Adrenal gland (tissue), 12 donors: ENCODE data around the gene ENO1. TPM values are rescaled to one million over a fixed set of nuclear protein-coding genes. Genes with fewer than 3 reads are reported as not detected.

Source experiments
- DNase-seq, 7 donors: peaks; one replicate each; pipeline ENCODE4 v3.0.0-alpha.2; 2019 to 2020
- H3K27ac ChIP-seq, 5 donors: fragments of 200-600 bp; sonication (generic) in 4 of 5; 1 replicate in 3 of 5; 2 replicates in 2 of 5; pipeline versions ENCODE4 v1.5.1 to v1.8.0; 2016 to 2020; ENCODE audit warnings: mild to moderate bottlenecking in 1 of 5
- H3K27me3 ChIP-seq: fragments of 200-600 bp; 2 replicates; pipeline ENCODE4 v1.8.0; 2021
- H3K36me3 ChIP-seq, 2 donors: fragments of 200-600 bp; replicated peaks in 1 of 2; 1 replicate in 1 of 2; 2 replicates in 1 of 2; pipeline versions ENCODE4 v1.5.1 to v1.8.0; 2018 to 2022
- H3K4me1 ChIP-seq, 2 donors: fragments of 200-600 bp; replicated peaks in 1 of 2; 1 replicate in 1 of 2; 2 replicates in 1 of 2; pipeline versions ENCODE4 v1.5.1 to v1.8.0; 2018 to 2021
- H3K4me3 ChIP-seq, 4 donors: fragments of 200-600 bp; sonication (generic) in 3 of 4; one replicate each; pipeline ENCODE4 v1.5.1; 2016 to 2018
- H3K9me3 ChIP-seq, 3 donors: fragments of 200-600 bp; sonication (generic) in 1 of 3; replicated peaks in 1 of 3; 1 replicate in 2 of 3; 2 replicates in 1 of 3; pipeline versions ENCODE4 v1.5.1 to v1.8.0; 2016 to 2021
- CTCF ChIP-seq, 6 experiments: fragments of 450-650 bp in 4 of 6; fragments of 200-600 bp in 2 of 6; sonication (generic) in 1 of 6; IDR thresholded peaks; 1 replicate in 5 of 6; 2 replicates in 1 of 6; pipeline versions ENCODE4 v1.5.1 to v1.8.0; 2016 to 2021; ENCODE audit warnings: antibody characterized with exemption in 6 of 6, mild to moderate bottlenecking in 2 of 6, moderate library complexity in 1 of 6
- POLR2A ChIP-seq, 2 donors: fragments of 450-650 bp; IDR thresholded peaks; one replicate each; pipeline ENCODE4 v1.6.1; 2017; ENCODE audit warnings: antibody characterized with exemption in 2 of 2, mild to moderate bottlenecking in 2 of 2, moderate library complexity in 1 of 2
- WGBS, 4 donors: extraction: QIAGEN DNeasy Blood & Tissue Kit in 2 of 4; methylation state at CpG; one replicate each; pipeline versions ENCODE4 v1.1.5 to v1.1.7; 2013 to 2017; 5-methylcytosine and 5-hydroxymethylcytosine counted together
- intact Hi-C, 2 donors: fragments of 100-400 bp; cut with DNase I; formaldehyde crosslinking; loops; one replicate each; pipeline versions ENCODE4 v1.14.1 to v1.15.0; 2022 to 2023
- polyA plus RNA-seq, 3 donors: library from polyadenylated mRNA; stranded (reverse); fragments of 200-250 nt in 2 of 3; fragments of 350-450 nt in 1 of 3; fragmentation: Illumina TruSeq in 1 of 3; extraction: RNeasy Lipid Tissue Mini Kit (QIAGEN cat#74804) in 1 of 3; gene quantifications; one replicate each; pipeline ENCODE4 v1.2.3, GENCODE V29; 2013 to 2014
- total RNA-seq, 9 donors: library from RNA; depleted of rRNA in 4 of 9; stranded (reverse); fragments of >200 nt in 4 of 9; fragments of 120-200 nt in 1 of 9; fragmentation: NEBNext Ultra II Directional in 1 of 9; extraction: Animal tissue kit (Norgen Biotek cat#: 25700) in 1 of 9; gene quantifications; one replicate each; pipeline versions ENCODE4 v1.1.0 to v1.2.4, GENCODE V29; 2013 to 2023
- donor health status: healthy with polysubstance abuse.
- donor health status: Bipolar disorder and iron deficiency.
- donor health status: DM: yes; HTN: yes; CAD: no.
- donor health status: DM: no; HTN: no; CAD: no.
- donor health status: DM: no; HTN: no; CAD: no.
- donor health status: DM: yes; HTN: yes; CAD: no.

ENO1 gene
- total and polyA plus RNA-seq, 12 donors: 142 to 819 (median 581) TPM

DNA sequence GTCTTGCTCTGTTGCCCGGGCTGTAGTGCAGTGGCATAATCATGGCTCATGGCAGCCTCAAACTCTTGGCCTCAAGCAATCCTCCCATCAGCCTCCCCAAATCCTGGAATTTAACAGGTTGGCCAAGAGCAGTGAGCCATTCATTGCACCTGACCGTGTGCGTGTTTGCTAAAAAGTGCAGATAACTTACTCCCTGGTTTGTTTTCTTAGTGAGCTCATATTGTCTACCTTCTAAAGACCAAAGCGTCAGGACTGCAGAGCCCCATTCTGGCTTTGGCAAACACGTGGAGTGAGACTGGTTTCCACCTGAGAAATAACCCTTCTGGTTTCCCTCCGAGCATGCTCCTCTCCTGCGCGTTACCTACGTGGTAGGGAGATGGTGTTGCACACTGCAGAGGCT is 35.0 kb upstream of the ENO1 start:
- intact Hi-C loops: no loop called here

GRCh38 chr1:8911416-8912309 is 33.2 kb upstream of the ENO1 start:
- Histone ChIP-seq H3K27ac (no peak overlapping the region), H3K4me1 (no peaks in the 10 kb centered on the region), H3K9me3 (no peaks in the 10 kb centered on the region), H3K4me3 (no peak overlapping the region), H3K27me3 (no peaks in the 10 kb centered on the region), H3K36me3 (no peaks in the 10 kb centered on the region)
- TF ChIP-seq CTCF (IDR thresholded peaks at IDR 0.05): no peak
- no peak for TF ChIP-seq POLR2A (IDR thresholded peaks at IDR 0.05)
- intact Hi-C loops: no loop called here
- no peak for DNase-seq
- 84 to 91% (median 88%) methylated on average over 6 to 16 of the region's 17 CpGs for whole genome bisulfite sequencing, 4 donors

More for the DNA sequence above, 35.0 kb upstream of the ENO1 start:
- Histone ChIP-seq H3K36me3 (no peaks in the 10 kb centered on the region), H3K27ac (no peak overlapping the region), H3K27me3 (no peaks in the 10 kb centered on the region), H3K4me1 (no peaks in the 10 kb centered on the region), H3K4me3 (no peak overlapping the region), H3K9me3 (no peaks in the 10 kb centered on the region)
- 72 to 86% (median 82%) methylated on average over 9 of the region's 9 CpGs for WGBS, 4 donors
- TF ChIP-seq POLR2A (IDR thresholded peaks at IDR 0.05): no peak
- TF ChIP-seq CTCF (IDR thresholded peaks at IDR 0.05): no peak
- DNase-seq: no peak

DNA sequence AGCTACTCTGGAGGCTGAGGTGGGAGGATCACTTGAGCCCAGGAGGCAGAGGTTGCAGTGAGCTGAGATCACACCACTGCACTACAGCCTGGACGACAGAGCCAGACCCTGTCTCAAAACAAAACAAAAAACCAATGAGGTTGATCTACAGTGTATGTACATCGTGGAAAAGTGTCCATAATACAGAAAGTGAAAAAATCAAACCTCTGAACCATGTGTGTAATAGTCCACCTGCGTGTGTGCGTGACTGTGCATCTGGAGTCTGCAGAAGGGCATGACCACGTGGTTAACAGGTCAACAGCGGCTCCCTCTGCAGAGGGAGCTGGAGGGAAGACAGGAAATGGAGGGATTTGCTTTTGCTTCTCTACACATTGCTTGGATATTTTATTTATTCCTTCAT is 32.4 kb upstream of the ENO1 start:
- no peak overlapping the region for H3K27ac ChIP-seq
- H3K4me3 ChIP-seq: no peak overlapping the region
- H3K4me1 ChIP-seq: no peaks in the 10 kb centered on the region
- no peak for TF ChIP-seq CTCF (IDR thresholded peaks at IDR 0.05)
- no peak for TF ChIP-seq POLR2A (IDR thresholded peaks at IDR 0.05)
- no peaks in the 10 kb centered on the region for H3K9me3 ChIP-seq
- no peaks in the 10 kb centered on the region for H3K36me3 ChIP-seq
- WGBS, 4 donors: 68 to 86% (median 80%) methylated on average over 6 of the region's 6 CpGs
- no peaks in the 10 kb centered on the region for H3K27me3 ChIP-seq
- DNase-seq: no peak
- intact Hi-C loops: no loop called here

DNA sequence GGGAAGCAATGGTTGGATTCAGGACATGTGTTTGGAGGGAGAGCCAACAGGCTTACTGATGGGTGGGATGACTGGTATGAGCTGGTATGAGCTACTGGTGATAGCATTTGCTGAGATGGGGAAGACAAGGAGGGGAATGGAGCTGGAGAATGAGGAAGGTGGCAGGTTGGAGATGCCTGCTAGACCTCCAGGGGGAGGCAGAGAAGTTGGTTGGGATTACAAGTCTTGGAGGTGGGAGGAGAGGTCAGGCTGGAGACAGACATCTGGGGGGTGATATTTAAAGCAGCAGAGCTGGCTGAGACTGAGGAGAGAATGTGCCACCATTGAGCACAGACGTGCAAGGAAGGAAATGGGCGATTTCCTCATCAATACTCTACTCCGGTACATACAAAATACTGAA is 31.8 kb upstream of the ENO1 start:
- Histone ChIP-seq H3K27me3 (no peaks in the 10 kb centered on the region), H3K27ac (no peak overlapping the region), H3K36me3 (no peaks in the 10 kb centered on the region), H3K9me3 (no peaks in the 10 kb centered on the region), H3K4me1 (no peaks in the 10 kb centered on the region), H3K4me3 (no peak overlapping the region)
- TF ChIP-seq CTCF (IDR thresholded peaks at IDR 0.05) (no peak), POLR2A (IDR thresholded peaks at IDR 0.05) (no peak)
- intact Hi-C loops: no loop called here
- WGBS, 4 donors: 60 to 84% (median 75%) methylated on average over 3 of the region's 3 CpGs
- DNase-seq: no peak
